HepG2 (cell line): Measurements from ENCODE around the gene EFCAB13. TPM values are rescaled to one million over a fixed set of nuclear protein-coding genes. Genes with fewer than 3 reads are reported as not detected.

ENCODE experiments used
- ATAC-seq: fragments of 200-7000 bp; cut with Tn5 transposase; 3 replicates; pipeline ENCODE4 v1.9.1; 2020; ENCODE audit warnings: mild to moderate bottlenecking, moderate library complexity
- BruUV-seq: library from RNA; stranded (reverse); fragments of 400-500 nt; replicated peaks from 2 replicates; lab custom pipeline; 2021; lab: Mats Ljungman, UMichigan
- CTCF ChIA-PET: fragments of 300-600 bp; formaldehyde crosslinking; extraction: SDS; loops from one replicate; lab custom pipeline; 2021; ENCODE audit warnings: low total read pairs, inconsistent platforms, low intra/inter-chr PET ratio; lab: Yijun Ruan, JAX
- POLR2A ChIA-PET: fragments of 350-600 bp; sonication (Branson Sonifier 250); formaldehyde crosslinking; loops from one replicate; lab custom pipeline; 2020; ENCODE audit warnings: antibody characterized with exemption, inconsistent platforms; lab: Yijun Ruan, JAX
- DNase-seq: peaks from one replicate; pipeline ENCODE4 v3.0.0-alpha.2; 2015; ENCODE audit warnings: low spot score
- FAIRE-seq: peaks from 3 replicates; lab custom pipeline; 2011; peaks lifted over from hg19 to GRCh38; lab: Jason Lieb, UNC
- H2AFZ ChIP-seq: one replicate; pipeline ENCODE4 v1.6.1; 2011; ENCODE audit warnings: low read length, inconsistent platforms
- H3K27ac ChIP-seq: fragments of 300-600 bp; 3 replicates; pipeline ENCODE4 v1.8.0; 2011; ENCODE audit warnings: mixed run types, mild to moderate bottlenecking, mixed read lengths, low read length, inconsistent platforms; ENCODE audit not compliant: insufficient read depth; ENCODE audit errors: extremely low read length
- H3K27me3 ChIP-seq, 2 experiments: fragments of 200-600 bp in 1 of 2; 2 replicates in 1 of 2; 3 replicates in 1 of 2; pipeline versions ENCODE4 v1.6.0 to v1.8.0; 2011; ENCODE audit warnings: low read length in 2 of 2, mild to moderate bottlenecking in 2 of 2, moderate library complexity in 2 of 2, inconsistent platforms in 1 of 2; ENCODE audit not compliant: insufficient read depth in 2 of 2, control insufficient read depth in 1 of 2
- H3K36me3 ChIP-seq, 2 experiments: fragments of 200-600 bp in 1 of 2; replicated peaks in 1 of 2; 2 replicates in 1 of 2; 3 replicates in 1 of 2; pipeline versions ENCODE4 v1.5.1 to v1.8.0; 2011; ENCODE audit warnings: low read length in 2 of 2, inconsistent platforms in 1 of 2; ENCODE audit not compliant: insufficient read depth in 2 of 2, control insufficient read depth in 1 of 2
- H3K4me1 ChIP-seq: 2 replicates; pipeline ENCODE4 v1.5.1; 2012; ENCODE audit warnings: low read length, inconsistent platforms; ENCODE audit not compliant: insufficient read depth
- H3K4me2 ChIP-seq: 2 replicates; pipeline ENCODE4 v1.6.0; 2011; ENCODE audit warnings: low read depth, low read length, inconsistent platforms
- H3K4me3 ChIP-seq, 3 experiments: fragments of 200-600 bp in 1 of 3; sonication (generic), shearing (Covaris generic) in 1 of 3; replicated peaks in 1 of 3; 2 replicates each; pipeline ENCODE4 v1.5.1; 2011 to 2016; ENCODE audit warnings: low read length in 3 of 3, inconsistent platforms in 2 of 3, low read depth in 2 of 3, mild to moderate bottlenecking in 2 of 3, control low read depth in 1 of 3, mixed read lengths in 1 of 3; ENCODE audit not compliant: insufficient read depth in 1 of 3
- H3K79me2 ChIP-seq: one replicate; pipeline ENCODE4 v1.6.1; 2011; ENCODE audit warnings: low read length, inconsistent platforms; ENCODE audit not compliant: insufficient read depth
- H3K9ac ChIP-seq: 2 replicates; pipeline ENCODE4 v1.6.0; 2011; ENCODE audit warnings: mild to moderate bottlenecking, low read depth, low read length, inconsistent platforms; ENCODE audit not compliant: insufficient read depth
- H3K9me3 ChIP-seq: 2 replicates; pipeline ENCODE4 v1.5.1; 2012; ENCODE audit warnings: mild to moderate bottlenecking, low read length
- H4K20me1 ChIP-seq: 2 replicates; pipeline ENCODE4 v1.6.0; 2011; ENCODE audit warnings: inconsistent platforms, mild to moderate bottlenecking, low read length, moderate library complexity; ENCODE audit not compliant: insufficient read depth
- NCOA5 ChIP-seq: sonication (generic); formaldehyde crosslinking; IDR thresholded peaks from 2 replicates; pipeline ENCODE4 v1.4.0; 2020; ENCODE audit warnings: missing genetic modification reagents
- PHF8 ChIP-seq: sonication (generic); formaldehyde crosslinking; IDR thresholded peaks from 2 replicates; pipeline ENCODE4 v1.5.0; 2020; ENCODE audit warnings: missing genetic modification reagents
- RELA ChIP-seq: sonication (generic); formaldehyde crosslinking; IDR thresholded peaks from 2 replicates; pipeline ENCODE4 v1.4.0; 2020; ENCODE audit warnings: missing genetic modification reagents
- RFX3 ChIP-seq: IDR thresholded peaks from 2 replicates; pipeline ENCODE4 v1.6.1; 2016; ENCODE audit warnings: missing biosample characterization, missing genetic modification reagents
- STAT5B ChIP-seq: sonication (generic); formaldehyde crosslinking; IDR thresholded peaks from 2 replicates; pipeline ENCODE4 v1.4.0; 2020; ENCODE audit warnings: missing genetic modification reagents
- TBP ChIP-seq: sonication (generic); formaldehyde crosslinking; IDR thresholded peaks from 2 replicates; pipeline ENCODE4 v1.5.0; 2020; ENCODE audit warnings: missing genetic modification reagents
- ZNF160 ChIP-seq: sonication (generic); formaldehyde crosslinking; IDR thresholded peaks from 2 replicates; pipeline ENCODE4 v1.8.0; 2022; ENCODE audit warnings: mild to moderate bottlenecking, inconsistent platforms, missing genetic modification reagents
- ZNF615 ChIP-seq: sonication (generic); formaldehyde crosslinking; IDR thresholded peaks from 2 replicates; pipeline ENCODE4 v1.5.0; 2020; ENCODE audit warnings: mild to moderate bottlenecking, missing genetic modification reagents, borderline replicate concordance
- ZNF619 ChIP-seq: sonication (generic); formaldehyde crosslinking; IDR thresholded peaks from 2 replicates; pipeline ENCODE4 v1.4.0; 2020; ENCODE audit warnings: mild to moderate bottlenecking, missing genetic modification reagents
- ZNF678 ChIP-seq: sonication (generic); formaldehyde crosslinking; IDR thresholded peaks from 2 replicates; pipeline ENCODE4 v1.4.0; 2020; ENCODE audit warnings: mild to moderate bottlenecking, missing genetic modification reagents
- ZNF75D ChIP-seq: sonication (generic); formaldehyde crosslinking; IDR thresholded peaks from 2 replicates; pipeline ENCODE4 v1.8.1; 2023; ENCODE audit warnings: missing genetic modification reagents, mild to moderate bottlenecking, borderline replicate concordance
- WGBS: methylation state at CpG from one replicate; pipeline ENCODE4 v1.1.6; 2017; ENCODE audit warnings: low lambda C conversion rate; 5-methylcytosine and 5-hydroxymethylcytosine counted together
- in situ Hi-C: cut with HindIII; loops from 2 replicates; pipeline ENCODE4 v1.10.0; 2017; ENCODE audit warnings: low pct_unique_long_range_greater_than_20kb; ENCODE audit not compliant: extremely low pct_ligation_motif_present
- intact Hi-C: fragments of 100-400 bp; cut with micrococcal nuclease; formaldehyde crosslinking; loops from one replicate; pipeline ENCODE4 v1.10.0; 2022; ENCODE audit not compliant: unreplicated experiment
- polyA plus RNA-seq, 8 experiments: library from polyadenylated mRNA; depleted of rRNA in 3 of 8; stranded (reverse) in 7 of 8; unstranded in 1 of 8; fragments of >200 nt; fragmentation: Illumina TruSeq in 4 of 8; extraction: Trizol in 4 of 8; gene quantifications; 2 replicates each; pipeline versions ENCODE4 v1.2.1 to v1.2.3, GENCODE V29; 2011 to 2016; ENCODE audit warnings: low read depth in 4 of 8, missing spikeins in 1 of 8, mixed read lengths in 1 of 8; ENCODE audit not compliant: insufficient read depth in 1 of 8
- total RNA-seq, 5 experiments: library from RNA; depleted of rRNA; stranded (reverse); fragments of >200 nt; fragmentation: Illumina TruSeq; extraction: Trizol; gene quantifications; 2 replicates each; pipeline ENCODE4 v1.2.3, GENCODE V29; 2016; ENCODE audit warnings: low read depth in 1 of 5
- TF ChIP-seq, protein P1 (sequence below): sonication (generic); formaldehyde crosslinking; IDR thresholded peaks from 2 replicates; pipeline ENCODE4 v1.5.1; 2020; ENCODE audit warnings: mild to moderate bottlenecking, missing genetic modification reagents, borderline replicate concordance
- TF ChIP-seq, protein P2 (sequence below): sonication (generic); formaldehyde crosslinking; IDR thresholded peaks from 2 replicates; pipeline ENCODE4 v1.4.0; 2020; ENCODE audit warnings: missing genetic modification reagents, borderline replicate concordance
- TF ChIP-seq, protein P3 (sequence below): sonication (generic); formaldehyde crosslinking; IDR thresholded peaks from 2 replicates; pipeline ENCODE4 v1.9.0; 2021; ENCODE audit warnings: missing genetic modification reagents, mild to moderate bottlenecking, borderline replicate concordance
- TF ChIP-seq, protein P4 (sequence below): sonication (generic); formaldehyde crosslinking; conservative IDR thresholded peaks from 2 replicates; pipeline ENCODE4 v1.4.0; 2020; ENCODE audit warnings: missing genetic modification reagents

Gene EFCAB13
- total and polyA plus RNA-seq, 2 of the 13 experiments (the other 11 are each of a cell fraction or from before 2014, with no cell fraction given), result 0.22 to 0.71 TPM

DNA sequence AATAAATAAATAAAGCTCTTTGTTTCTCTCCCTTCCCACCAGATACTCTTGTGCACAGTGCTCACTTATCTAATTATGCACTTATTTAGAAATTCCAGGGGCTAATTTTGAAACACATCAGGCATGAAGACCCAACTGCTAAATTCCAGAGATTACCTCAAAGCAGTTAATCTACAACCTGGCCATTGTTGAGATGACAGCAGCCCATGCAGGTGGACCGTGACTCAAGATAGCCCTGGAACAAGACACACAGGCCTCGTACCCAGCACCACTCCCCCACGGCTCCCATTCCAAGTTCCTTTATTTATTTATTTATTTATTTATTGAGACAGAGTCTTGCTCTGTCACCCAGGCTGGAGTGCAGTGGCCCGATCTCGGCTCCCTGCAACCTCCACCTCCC lies 147.1 kb downstream of the EFCAB13 start:
- ChIA-PET CTCF (no interaction called here), POLR2A (no interaction called here)
- FAIRE-seq (no peak), ATAC-seq (no peak), DNase-seq (no peak)
- Histone ChIP-seq H3K4me3 (no peak overlapping the region), H2AFZ (no peak overlapping the region), H3K79me2 (no peaks in the 10 kb centered on the region), H3K36me3 (peaks cover 6 to 19% of the 10 kb centered on the region in 2 experiments; a peak in 4 of 5 replicates), H3K4me2 (no peak overlapping the region), H3K27ac (no peak overlapping the region), H4K20me1 (no peaks in the 10 kb centered on the region), H3K27me3 (no peaks in the 10 kb centered on the region), H3K9me3 (no peaks in the 10 kb centered on the region), H3K4me1 (peaks cover 13% of the 10 kb centered on the region), H3K9ac (no peak overlapping the region)
- intact Hi-C loops (no loop called here), in situ Hi-C loops (no loop called here)
- 97% methylated on average over 5 of the region's 5 CpGs for WGBS
- no TSS peak for BruUV-seq
- TF ChIP-seq TBP (no peak), STAT5B (CRISPR knock-in tag) (no peak), PHF8 (CRISPR knock-in tag) (no peak), ZNF615 (CRISPR knock-in tag) (no peak), ZNF75D (CRISPR knock-in tag) (no peak), ZNF619 (CRISPR knock-in tag) (no peak), NCOA5 (no peak), RELA (CRISPR knock-in tag) (no peak), ZNF678 (no peak), RFX3 (no peak), ZNF160 (CRISPR knock-in tag) (no peak)
- TF ChIP-seq, protein P1, sequence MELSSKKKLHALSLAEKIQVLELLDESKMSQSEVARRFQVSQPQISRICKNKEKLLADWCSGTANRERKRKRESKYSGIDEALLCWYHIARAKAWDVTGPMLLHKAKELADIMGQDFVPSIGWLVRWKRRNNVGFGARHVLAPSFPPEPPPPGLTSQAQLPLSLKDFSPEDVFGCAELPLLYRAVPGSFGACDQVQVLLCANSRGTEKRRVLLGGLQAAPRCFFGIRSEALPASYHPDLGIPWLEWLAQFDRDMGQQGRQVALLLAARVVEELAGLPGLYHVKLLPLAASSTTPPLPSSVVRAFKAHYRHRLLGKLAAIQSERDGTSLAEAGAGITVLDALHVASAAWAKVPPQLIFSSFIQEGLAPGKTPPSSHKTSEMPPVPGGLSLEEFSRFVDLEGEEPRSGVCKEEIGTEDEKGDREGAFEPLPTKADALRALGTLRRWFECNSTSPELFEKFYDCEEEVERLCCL, result no peak
- TF ChIP-seq, protein P2, sequence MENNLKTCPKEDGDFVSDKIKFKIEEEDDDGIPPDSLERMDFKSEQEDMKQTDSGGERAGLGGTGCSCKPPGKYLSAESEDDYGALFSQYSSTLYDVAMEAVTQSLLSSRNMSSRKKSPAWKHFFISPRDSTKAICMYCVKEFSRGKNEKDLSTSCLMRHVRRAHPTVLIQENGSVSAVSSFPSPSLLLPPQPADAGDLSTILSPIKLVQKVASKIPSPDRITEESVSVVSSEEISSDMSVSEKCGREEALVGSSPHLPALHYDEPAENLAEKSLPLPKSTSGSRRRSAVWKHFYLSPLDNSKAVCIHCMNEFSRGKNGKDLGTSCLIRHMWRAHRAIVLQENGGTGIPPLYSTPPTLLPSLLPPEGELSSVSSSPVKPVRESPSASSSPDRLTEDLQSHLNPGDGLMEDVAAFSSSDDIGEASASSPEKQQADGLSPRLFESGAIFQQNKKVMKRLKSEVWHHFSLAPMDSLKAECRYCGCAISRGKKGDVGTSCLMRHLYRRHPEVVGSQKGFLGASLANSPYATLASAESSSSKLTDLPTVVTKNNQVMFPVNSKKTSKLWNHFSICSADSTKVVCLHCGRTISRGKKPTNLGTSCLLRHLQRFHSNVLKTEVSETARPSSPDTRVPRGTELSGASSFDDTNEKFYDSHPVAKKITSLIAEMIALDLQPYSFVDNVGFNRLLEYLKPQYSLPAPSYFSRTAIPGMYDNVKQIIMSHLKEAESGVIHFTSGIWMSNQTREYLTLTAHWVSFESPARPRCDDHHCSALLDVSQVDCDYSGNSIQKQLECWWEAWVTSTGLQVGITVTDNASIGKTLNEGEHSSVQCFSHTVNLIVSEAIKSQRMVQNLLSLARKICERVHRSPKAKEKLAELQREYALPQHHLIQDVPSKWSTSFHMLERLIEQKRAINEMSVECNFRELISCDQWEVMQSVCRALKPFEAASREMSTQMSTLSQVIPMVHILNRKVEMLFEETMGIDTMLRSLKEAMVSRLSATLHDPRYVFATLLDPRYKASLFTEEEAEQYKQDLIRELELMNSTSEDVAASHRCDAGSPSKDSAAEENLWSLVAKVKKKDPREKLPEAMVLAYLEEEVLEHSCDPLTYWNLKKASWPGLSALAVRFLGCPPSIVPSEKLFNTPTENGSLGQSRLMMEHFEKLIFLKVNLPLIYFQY (CRISPR knock-in tag), result no peak
- TF ChIP-seq, protein P3, sequence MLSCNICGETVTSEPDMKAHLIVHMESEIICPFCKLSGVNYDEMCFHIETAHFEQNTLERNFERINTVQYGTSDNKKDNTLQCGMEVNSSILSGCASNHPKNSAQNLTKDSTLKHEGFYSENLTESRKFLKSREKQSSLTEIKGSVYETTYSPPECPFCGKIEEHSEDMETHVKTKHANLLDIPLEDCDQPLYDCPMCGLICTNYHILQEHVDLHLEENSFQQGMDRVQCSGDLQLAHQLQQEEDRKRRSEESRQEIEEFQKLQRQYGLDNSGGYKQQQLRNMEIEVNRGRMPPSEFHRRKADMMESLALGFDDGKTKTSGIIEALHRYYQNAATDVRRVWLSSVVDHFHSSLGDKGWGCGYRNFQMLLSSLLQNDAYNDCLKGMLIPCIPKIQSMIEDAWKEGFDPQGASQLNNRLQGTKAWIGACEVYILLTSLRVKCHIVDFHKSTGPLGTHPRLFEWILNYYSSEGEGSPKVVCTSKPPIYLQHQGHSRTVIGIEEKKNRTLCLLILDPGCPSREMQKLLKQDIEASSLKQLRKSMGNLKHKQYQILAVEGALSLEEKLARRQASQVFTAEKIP (CRISPR knock-in tag), result no peak
- TF ChIP-seq, protein P4, sequence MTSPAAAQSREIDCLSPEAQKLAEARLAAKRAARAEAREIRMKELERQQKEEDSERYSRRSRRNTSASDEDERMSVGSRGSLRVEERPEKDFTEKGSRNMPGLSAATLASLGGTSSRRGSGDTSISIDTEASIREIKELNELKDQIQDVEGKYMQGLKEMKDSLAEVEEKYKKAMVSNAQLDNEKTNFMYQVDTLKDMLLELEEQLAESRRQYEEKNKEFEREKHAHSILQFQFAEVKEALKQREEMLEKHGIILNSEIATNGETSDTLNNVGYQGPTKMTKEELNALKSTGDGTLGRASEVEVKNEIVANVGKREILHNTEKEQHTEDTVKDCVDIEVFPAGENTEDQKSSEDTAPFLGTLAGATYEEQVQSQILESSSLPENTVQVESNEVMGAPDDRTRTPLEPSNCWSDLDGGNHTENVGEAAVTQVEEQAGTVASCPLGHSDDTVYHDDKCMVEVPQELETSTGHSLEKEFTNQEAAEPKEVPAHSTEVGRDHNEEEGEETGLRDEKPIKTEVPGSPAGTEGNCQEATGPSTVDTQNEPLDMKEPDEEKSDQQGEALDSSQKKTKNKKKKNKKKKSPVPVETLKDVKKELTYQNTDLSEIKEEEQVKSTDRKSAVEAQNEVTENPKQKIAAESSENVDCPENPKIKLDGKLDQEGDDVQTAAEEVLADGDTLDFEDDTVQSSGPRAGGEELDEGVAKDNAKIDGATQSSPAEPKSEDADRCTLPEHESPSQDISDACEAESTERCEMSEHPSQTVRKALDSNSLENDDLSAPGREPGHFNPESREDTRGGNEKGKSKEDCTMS, result no peak
